GM18951 (cell line): ENCODE results near the gene CAPN5.

ENCODE experiments used
- POLR2A ChIP-seq: IDR thresholded peaks from 4 replicates; pipeline ENCODE4 v1.6.1; 2011; ENCODE audit warnings: mild to moderate bottlenecking; ENCODE audit not compliant: insufficient read length, insufficient read depth; ENCODE audit errors: extremely low read depth
- in situ Hi-C: fragments of 300-500 bp; cut with MboI; formaldehyde crosslinking; loops from one replicate; pipeline ENCODE4 v1.12.0; 2022; ENCODE audit warnings: low sequenced_read_pairs, mixed read lengths, inconsistent platforms; ENCODE audit not compliant: unreplicated experiment

CAPN5 gene

DNA sequence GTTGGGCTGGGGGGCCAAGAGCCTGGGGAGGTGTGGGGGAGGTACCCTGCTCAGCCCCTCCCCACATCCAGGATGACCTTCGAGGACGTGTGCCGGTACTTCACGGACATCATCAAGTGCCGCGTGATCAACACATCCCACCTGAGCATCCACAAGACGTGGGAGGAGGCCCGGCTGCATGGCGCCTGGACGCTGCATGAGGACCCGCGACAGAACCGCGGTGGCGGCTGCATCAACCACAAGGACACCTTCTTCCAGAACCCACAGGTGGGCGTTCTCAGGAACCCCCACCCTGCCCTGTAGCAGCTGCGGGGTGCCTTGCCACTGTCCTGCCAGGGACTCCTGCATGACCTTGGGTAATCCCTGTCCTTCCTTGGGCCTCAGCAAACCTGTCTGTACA is 51.3 kb downstream of the CAPN5 start:
- in situ Hi-C loops, result no loop called here
- TF ChIP-seq POLR2A, result no peak

DNA sequence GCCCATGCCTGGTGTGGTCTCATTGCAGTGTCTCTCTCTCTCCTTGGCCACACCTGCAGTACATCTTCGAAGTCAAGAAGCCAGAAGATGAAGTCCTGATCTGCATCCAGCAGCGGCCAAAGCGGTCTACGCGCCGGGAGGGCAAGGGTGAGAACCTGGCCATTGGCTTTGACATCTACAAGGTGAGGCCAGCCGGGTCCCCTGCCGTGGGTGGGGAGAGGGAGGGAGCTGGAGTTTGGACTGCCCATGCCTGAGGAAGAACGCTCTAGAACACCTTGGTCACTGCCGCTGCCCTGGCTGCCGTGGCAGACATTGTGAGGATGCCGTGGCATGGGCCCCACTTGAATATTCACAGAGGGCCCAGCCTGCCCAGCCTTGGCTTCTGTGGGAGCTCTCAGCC is 52.2 kb downstream of the CAPN5 start:
- in situ Hi-C loops, result no loop called here
- TF ChIP-seq POLR2A, result no peak

DNA sequence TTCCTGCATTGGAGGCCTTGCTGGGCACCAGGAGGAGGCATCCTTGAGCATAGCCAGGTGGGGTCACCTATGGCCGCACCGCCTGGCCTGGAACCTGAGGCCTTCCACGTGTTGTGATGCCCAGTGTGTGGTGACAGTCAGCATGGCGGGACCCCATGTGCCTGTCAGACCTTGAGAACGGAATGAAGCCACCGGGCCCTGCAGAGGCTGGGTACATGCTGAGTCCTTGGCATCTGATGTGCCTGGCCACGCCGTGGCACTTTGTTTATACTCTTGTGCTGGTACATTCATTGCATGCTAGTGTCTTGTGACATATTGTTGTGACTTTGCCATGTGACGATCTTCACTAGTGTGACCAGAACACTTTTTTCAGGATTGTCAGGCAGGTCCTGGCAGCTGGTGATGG is 52.8 kb downstream of the CAPN5 start:
- no peak for TF ChIP-seq POLR2A
- in situ Hi-C loops, result no loop called here

DNA sequence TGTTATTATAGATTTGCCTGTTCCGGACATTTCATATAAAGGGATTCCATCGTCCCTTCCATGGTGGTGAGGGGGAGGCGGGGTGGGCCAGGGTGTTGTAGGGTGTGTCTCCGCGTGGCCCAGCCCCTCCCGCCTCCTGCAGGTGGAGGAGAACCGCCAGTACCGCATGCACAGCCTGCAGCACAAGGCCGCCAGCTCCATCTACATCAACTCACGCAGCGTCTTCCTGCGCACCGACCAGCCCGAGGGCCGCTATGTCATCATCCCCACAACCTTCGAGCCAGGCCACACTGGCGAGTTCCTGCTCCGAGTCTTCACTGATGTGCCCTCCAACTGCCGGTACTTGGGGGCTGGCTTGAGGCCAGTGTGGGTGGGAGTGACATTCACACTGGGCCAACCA is 53.8 kb downstream of the CAPN5 start:
- no peak for TF ChIP-seq POLR2A
- in situ Hi-C loops, result no loop called here

DNA sequence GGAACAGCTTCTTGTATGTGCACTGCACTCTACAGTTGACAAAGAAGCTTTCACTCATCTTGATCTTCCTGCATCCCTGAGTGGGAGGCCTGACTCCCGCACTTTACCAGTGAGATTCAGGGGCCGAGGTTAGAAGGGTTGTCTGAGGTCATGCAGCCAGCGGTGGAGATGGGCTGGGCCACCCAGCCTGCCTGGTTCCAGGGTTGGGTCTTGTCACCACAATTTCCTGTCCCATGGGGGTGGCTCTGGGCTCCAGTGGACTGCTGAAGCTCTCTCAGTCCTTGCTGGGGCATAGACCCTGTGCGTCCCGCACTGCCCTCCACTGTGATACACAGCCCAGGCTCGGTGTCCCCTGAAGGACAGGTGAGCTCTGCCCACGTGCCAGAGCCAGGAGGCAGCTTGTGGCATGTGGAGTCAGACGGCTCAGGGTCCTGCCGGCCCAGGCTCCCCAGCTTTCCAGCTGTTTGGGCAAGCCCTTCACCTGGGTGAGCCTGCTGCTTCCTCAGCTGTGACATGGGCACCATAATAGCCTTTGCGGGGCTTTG is 54.4 kb downstream of the CAPN5 start:
- in situ Hi-C loops, result no loop called here
- no peak for TF ChIP-seq POLR2A

DNA sequence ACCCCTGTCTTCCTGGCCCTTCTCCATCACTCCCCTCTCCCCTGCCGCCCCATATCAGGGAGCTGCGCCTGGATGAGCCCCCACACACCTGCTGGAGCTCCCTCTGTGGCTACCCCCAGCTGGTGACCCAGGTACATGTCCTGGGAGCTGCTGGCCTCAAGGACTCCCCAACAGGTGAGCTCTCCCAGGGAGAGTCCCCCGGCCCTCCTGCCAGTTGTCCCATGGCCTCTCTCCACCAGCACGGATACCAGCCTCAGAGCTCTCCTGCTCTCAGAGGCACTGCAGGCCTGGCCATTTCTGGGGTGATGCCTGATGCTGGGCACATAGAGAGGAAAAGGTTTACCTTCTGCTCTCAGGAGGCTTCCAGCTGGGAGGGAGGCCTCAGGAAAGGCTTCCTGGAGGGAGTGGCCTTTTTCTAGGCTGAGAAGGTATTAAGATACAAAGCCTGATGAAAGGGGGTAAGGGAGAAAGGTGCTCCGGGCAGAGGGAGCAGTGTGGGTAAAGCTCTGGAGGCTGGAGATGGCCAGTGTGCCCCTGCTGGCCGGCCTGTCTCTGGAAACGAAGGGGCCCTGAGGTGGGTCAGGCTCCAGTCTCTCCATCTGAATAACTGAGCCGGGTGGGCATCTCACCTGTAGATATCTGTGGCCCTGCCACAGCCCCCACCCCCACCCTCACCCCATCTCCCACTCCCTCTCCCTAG is 55.3 kb downstream of the CAPN5 start:
- in situ Hi-C loops, result no loop called here
- no peak for TF ChIP-seq POLR2A

DNA sequence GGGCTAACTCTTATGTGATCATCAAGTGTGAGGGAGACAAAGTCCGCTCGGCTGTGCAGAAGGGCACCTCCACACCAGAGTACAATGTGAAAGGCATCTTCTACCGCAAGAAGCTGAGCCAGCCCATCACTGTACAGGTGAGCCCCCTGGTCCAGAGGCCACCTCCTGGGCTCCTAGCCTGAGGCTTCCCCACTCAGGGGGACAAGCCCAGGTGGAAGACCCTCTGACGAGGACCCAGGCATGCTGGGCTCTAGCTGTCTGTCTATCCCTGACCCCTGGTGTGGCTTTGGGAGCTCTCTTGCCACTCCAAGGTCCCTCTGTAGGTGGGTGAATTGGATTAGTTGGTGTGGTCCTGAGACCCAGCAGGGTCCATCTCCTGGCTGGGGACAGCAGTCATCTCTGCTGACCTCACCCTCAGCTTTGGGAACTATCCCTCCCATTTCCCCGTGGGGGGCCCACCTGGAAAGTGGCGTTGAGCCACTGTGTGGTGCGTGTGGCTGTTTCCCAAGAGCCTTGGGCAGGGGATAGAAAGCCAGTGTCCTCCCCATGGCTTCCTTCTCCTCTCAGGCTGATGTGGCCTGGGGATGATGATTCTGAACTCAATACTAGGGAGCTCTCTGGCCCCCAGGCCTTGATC is 55.9 kb downstream of the CAPN5 start:
- TF ChIP-seq POLR2A, result no peak
- in situ Hi-C loops, result no loop called here

DNA sequence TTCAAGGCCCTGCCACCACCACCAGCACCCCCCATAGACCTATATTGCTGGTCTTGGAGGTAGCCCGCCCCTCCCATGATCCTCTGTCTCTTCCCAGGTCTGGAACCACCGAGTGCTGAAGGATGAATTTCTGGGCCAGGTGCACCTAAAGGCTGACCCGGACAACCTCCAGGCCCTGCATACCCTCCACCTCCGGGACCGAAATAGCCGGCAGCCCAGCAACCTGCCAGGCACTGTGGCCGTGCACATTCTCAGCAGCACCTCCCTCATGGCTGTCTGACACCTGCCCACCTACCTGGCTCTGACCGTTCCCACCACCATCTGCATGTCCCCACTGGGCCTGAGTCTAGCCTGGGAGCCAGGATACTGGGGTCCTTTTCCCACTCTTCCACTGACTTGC is 56.8 kb downstream of the CAPN5 start:
- in situ Hi-C loops, result no loop called here

DNA sequence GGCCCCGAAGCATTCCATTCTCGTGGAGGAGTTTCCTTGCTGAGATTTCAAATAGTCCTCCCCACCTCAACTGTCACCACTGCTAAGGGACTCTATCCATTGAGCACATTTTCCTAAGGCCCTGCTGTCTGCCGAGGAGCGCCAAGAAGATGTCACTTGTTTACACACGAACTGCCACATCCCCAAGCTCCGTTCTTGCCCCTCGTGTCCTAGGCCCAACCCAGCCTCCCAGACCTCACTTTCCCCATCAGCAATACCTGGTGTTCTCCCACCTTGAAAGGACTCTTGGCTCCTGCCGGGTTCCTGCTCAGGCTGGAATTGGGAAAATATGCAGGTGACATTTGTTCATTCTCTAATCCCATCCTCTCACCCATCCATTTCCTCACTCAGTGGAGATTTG is 57.3 kb downstream of the CAPN5 start:
- in situ Hi-C loops, result no loop called here

More for the DNA sequence above, 56.8 kb downstream of the CAPN5 start:
- no peak for TF ChIP-seq POLR2A

DNA sequence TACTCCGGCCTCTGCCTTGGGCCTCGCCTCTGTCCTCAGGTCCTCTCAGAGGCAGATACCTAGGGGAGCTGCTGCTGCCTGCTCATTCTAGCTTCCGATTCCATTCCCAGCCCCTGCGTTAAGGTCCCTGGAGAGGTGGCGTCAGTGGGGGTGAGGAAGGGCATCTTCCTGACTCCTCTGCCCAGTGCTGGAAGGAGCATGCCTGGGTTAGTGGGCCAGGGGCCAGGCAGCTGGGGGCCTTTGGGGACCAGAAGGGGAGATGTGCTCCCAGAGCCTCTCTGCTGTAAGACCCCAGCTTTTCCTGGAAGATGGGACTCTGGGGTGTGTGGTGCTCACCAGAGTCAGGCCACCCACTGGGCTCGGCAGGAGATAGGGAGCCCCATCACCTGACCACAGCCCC is 57.7 kb downstream of the CAPN5 start:
- in situ Hi-C loops, result no loop called here

More for the DNA sequence above, 57.3 kb downstream of the CAPN5 start:
- no peak for TF ChIP-seq POLR2A

DNA sequence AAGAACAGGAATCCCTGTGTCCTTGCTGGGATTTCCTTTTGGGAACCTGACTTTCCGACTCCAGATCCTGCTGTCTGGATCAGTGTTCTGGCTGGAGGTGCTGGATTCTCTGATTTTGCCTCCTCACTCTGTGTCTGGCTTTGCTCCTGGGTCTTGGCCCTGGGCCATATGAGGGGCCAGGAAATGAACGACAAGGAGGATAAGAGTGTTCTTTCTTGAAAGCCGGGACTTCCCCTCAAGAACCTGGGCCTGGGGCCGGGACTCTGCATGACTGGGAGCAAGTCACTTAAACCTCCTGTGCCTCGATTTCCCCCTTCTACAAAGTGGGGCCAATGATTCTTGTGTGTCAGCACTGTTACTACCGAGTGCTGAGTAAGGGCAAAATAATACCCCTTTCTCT is 58.4 kb downstream of the CAPN5 start:
- in situ Hi-C loops, result no loop called here
- no peak for TF ChIP-seq POLR2A

More for the DNA sequence above, 57.7 kb downstream of the CAPN5 start:
- no peak for TF ChIP-seq POLR2A

DNA sequence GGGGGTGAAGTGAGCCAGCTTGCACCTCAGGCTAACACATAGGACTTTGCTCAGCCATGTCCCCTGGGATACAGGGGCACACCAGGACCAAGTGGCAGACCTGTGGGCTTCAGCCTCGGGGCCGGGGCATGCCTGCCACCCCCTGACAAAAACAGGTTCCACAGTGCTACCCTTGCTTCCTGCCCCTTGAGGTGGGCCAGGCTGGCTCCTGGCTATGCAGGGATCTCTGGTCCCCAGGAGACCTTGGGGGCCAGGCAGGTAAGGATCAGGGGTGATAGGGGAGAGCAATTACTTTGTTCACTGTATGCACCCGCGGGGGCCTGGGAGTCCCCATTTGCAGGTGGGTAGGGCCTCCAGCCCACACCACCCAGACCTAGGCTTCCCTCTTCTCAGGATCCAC is 58.9 kb downstream of the CAPN5 start:
- TF ChIP-seq POLR2A, result no peak
- in situ Hi-C loops, result no loop called here

DNA sequence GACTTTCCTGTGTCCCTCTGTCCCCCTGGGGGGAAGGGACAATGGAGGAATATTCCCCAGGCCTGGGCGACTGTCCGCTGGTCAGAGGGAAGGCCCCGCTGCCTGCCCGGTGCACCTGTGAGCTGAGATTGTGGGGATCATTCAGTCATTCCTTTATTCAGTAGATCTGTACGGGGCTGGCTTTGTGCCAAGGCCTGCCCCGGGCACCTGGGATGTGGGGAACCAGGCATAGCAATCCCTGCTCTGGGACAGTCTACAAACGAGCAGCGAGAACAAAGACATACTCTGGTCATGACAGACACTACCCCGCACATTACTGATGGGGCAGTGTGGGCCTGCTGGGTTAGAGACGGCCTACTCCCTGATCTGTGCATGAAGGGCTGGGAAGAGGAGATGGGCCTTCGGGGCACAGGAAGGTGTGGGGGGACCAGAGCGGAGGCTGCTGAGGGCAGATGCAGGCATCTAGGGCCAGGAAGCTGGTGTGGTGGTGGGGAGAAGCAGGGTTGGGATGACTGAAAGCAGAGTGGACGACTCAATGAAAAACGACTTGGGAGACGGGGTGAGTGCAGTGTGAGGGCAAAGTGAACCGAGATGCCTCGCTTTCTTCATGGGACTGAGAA is 59.5 kb downstream of the CAPN5 start:
- in situ Hi-C loops, result no loop called here
- TF ChIP-seq POLR2A, result no peak

DNA sequence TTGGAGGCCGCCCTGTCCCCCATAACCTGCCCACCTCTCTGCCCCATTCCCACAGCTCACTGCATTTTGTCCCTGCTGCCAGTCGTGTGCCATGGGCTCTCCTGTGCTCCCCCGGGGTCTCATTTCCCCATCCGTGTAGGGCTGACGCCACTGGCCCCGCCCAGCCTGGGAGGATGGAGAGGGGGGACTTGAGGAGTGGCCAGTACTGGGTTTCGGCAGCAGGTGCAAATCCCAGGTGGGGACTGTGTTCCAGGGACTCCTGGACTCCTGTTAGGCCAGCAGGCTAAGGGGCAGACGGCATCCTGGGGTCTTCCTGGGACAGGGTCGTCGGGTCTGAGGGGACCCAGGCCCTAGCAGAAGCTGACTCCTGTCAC is 60.1 kb downstream of the CAPN5 start:
- in situ Hi-C loops, result no loop called here
- no peak for TF ChIP-seq POLR2A
